HG02588 (cell line): ENCODE data around the gene PCDHGC4.

ENCODE experiments used
- ATAC-seq: cut with Tn5 transposase; IDR thresholded peaks from one replicate; pipeline ENCODE4 v1.9.1; 2021; ENCODE audit warnings: mild to moderate bottlenecking, moderate library complexity; ENCODE audit not compliant: unreplicated experiment

PCDHGC4 gene

DNA sequence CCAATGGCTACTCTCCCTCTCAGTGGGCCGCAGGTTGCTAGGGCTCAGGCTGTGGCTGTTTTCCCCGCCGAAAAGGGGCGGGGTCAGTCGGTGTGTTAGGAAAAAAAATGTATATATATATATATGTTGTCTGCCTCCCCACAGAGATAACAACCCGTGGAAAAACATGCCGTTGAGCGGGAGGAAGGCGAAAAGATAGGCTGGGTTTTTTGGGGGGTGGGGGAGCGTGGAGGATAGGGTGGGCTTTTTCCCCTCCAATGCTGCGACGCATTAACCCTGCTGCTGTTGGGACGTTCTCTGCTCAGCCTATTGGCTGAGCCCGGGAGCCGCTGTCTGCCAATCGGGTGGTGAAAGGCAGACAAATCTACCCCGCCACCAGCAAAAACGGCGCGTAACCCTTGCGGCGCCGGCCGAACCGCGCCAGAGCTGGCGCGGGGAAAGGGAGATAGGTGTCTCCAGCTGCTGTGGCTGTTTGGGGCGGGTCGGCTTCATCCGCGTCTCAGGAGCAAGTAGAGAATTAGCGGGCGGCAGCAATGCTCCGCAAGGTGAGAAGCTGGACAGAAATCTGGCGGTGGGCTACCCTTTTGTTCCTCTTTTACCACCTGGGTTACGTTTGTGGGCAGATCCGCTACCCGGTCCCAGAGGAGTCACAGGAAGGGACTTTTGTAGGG is at the start of gene PCDHGC4:
Gene PCDHGC4 (plus strand): TSS at position 390 of the 671 bp plus-strand sequence. CDS start 144 bp downstream, at position 534.
- ATAC-seq = no peak

GRCh38 chr5:141437221-141437620 is 47.6 kb upstream of the PCDHGC4 start:
- ATAC-seq = no peak

DNA sequence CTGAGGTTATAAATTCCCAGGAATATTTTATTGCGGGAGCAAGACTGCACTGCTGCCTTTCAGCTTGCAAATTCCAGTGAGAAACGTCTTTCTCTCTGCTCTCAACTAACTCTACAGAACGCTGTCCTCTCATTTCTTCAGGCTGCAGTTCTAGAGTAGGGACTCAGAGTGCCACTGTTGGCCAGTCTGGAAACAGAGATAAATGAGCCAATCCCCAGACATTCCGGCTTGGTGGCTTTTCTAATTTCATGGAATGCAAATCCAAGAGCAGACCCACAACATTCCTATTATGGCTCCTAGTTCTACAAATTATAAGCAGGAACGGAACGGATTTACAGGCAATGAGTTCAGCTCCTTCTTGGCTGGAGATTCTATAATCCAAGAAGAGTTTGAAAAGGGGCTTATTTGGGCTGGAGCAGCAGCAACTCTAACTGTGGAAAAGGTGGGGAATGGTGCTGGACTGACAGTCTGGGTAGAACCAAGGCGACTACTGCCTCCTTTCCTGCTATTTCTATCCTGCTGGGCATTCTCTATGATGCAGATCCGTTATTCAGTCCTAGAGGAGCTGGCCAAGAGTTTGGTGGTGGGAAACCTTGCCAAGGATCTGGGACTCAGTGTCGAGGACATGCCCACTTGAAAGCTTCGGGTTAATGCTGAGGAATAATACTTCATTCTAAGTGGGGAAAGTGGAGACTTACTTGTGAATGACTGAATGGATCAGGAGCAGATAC is 45.3 kb upstream of the PCDHGC4 start:
- ATAC-seq = no peak

DNA sequence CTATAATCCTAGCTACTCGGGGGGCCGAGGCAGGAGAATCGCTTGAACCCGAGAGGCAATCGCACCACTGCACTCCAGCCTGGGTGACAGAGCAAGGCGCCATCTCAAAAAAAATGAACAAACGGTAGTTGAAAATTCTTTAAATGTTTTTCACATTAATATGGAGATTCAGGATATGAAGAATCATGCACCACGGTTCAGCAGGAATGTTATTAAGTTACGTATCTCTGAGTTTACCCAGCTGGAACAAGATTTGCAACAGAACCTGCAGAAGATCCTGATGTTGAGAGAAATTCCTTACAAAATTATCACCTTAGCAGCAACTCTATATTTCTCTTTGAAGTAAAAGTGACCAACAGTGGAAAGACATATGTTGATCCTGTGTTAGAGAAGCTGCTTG is 44.5 kb upstream of the PCDHGC4 start:
- ATAC-seq = no peak

- ATAC-seq = no peak
Measured at GRCh38 chr5:141441571-141442170, 43.2 kb upstream of the PCDHGC4 start.

- no peak for ATAC-seq
Measured at GRCh38 chr5:141465351-141465750, 19.5 kb upstream of the PCDHGC4 start.

DNA sequence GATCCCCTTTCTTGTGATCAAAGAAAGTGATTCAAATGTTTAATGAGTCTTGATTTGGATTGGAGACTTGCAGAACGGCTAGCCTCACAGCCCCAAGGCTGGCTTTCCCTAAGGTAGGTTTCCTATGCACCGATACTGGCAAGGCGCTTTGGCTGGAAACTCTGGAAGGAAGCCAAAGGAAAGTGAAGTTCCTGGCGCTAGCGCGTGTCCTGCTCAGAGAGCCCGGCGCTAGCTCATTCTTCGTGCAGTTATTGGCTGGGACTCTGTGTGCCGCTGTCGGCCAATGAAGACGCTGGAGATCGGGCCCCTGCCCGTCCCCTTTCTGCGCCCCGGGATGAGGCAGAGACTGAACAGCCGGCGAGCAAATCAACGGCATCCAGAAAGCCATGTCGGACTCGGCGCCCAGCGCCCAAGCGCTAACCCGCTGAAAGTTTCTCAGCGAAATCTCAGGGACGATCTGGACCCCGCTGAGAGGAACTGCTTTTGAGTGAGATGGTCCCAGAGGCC is 9.2 kb upstream of the PCDHGC4 start, which contains the start of gene PCDHGC3:
Gene PCDHGC3 (plus strand): TSS at position 342 of the 507 bp plus-strand sequence. CDS start 151 bp downstream, at position 493.
- peak; percentile 99 for ATAC-seq

DNA sequence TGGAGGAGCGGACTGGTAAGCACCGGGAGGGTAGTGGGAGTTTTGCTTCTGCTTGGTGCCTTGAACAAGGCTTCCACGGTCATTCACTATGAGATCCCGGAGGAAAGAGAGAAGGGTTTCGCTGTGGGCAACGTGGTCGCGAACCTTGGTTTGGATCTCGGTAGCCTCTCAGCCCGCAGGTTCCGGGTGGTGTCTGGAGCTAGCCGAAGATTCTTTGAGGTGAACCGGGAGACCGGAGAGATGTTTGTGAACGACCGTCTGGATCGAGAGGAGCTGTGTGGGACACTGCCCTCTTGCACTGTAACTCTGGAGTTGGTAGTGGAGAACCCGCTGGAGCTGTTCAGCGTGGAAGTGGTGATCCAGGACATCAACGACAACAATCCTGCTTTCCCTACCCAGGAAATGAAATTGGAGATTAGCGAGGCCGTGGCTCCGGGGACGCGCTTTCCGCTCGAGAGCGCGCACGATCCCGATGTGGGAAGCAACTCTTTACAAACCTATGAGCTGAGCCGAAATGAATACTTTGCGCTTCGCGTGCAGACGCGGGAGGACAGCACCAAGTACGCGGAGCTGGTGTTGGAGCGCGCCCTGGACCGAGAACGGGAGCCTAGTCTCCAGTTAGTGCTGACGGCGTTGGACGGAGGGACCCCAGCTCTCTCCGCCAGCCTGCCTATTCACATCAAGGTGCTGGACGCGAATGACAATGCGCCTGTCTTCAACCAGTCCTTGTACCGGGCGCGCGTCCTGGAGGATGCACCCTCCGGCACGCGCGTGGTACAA is 8.5 kb upstream of the PCDHGC4 start:
- peak; percentile 23 for ATAC-seq

GRCh38 chr5:141477044-141477575 is 7.7 kb upstream of the PCDHGC4 start:
- ATAC-seq = no peak

- ATAC-seq = no peak
Measured at GRCh38 chr5:141477815-141478214, 7.0 kb upstream of the PCDHGC4 start.

DNA sequence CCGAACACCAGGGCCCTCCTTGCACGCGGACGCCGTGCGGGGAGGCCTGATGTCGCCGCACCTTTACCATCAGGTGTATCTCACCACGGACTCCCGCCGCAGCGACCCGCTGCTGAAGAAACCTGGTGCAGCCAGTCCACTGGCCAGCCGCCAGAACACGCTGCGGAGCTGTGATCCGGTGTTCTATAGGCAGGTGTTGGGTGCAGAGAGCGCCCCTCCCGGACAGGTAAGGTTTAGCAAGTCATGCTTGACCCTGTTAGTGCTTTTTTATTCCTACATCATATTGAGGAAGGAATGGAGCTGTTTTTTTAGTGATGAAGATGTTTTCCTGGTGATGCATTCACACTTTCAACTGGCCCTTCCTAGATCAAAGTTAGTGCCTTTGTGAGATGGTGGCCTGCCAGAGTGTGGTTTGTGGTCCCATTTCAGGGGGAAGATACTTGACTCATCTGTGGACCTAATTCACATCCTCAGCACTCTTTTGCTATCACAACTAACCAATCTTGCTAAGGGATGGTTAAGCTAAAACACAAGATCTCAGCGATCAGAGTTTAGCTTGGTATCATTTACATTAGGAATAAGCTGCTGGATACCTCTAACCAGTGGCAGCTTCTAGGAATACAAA is 6.4 kb upstream of the PCDHGC4 start:
- ATAC-seq = no peak

DNA sequence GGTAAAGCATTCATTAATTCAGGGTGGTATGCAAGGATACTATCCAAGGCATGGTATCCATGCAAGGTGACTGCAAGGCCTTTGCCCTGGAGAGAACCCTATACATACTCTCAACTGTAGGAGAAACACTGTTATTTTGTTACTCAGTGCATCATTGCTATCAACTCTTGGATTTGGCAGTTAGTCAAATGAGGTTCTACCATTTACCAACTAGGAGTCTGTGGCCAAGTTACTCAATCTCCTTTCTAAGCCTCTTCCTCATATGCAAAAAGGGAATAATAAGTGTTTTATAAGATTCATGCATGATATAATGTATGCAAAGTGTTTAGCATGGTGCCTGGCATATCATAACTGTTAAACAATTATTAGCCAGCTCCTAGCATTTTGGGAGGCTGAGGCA is 5.1 kb upstream of the PCDHGC4 start:
- ATAC-seq = no peak

DNA sequence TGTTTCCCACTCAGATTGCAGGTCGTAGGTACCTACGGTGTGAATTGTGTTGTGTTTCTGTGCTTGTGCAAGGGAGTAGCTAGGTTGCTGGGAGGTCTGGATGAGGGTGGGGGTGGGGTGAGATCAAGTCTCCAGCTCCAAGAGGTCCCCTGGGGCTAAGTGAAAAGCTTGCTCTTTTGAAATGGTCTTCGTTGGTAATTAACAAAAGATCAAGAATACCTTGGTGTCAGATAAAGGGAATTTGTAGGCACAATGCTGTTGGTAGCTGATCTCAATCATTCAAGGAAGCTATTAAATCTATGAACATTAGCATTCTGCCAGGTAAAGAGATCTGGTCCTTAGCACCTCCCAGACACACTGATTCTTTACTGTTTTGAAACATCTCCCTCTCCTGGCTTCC is 928 bp upstream of the PCDHGC4 start:
- no peak for ATAC-seq

GRCh38 chr5:141484310-141484640 is 555 bp upstream of the PCDHGC4 start:
- ATAC-seq = no peak

- ATAC-seq = no peak
Measured at GRCh38 chr5:141485321-141486055, 658 bp downstream of the PCDHGC4 start.

GRCh38 chr5:141486091-141486490 is 1.3 kb downstream of the PCDHGC4 start:
- no peak for ATAC-seq

GRCh38 chr5:141487131-141487530 is 2.3 kb downstream of the PCDHGC4 start:
- ATAC-seq = no peak

DNA sequence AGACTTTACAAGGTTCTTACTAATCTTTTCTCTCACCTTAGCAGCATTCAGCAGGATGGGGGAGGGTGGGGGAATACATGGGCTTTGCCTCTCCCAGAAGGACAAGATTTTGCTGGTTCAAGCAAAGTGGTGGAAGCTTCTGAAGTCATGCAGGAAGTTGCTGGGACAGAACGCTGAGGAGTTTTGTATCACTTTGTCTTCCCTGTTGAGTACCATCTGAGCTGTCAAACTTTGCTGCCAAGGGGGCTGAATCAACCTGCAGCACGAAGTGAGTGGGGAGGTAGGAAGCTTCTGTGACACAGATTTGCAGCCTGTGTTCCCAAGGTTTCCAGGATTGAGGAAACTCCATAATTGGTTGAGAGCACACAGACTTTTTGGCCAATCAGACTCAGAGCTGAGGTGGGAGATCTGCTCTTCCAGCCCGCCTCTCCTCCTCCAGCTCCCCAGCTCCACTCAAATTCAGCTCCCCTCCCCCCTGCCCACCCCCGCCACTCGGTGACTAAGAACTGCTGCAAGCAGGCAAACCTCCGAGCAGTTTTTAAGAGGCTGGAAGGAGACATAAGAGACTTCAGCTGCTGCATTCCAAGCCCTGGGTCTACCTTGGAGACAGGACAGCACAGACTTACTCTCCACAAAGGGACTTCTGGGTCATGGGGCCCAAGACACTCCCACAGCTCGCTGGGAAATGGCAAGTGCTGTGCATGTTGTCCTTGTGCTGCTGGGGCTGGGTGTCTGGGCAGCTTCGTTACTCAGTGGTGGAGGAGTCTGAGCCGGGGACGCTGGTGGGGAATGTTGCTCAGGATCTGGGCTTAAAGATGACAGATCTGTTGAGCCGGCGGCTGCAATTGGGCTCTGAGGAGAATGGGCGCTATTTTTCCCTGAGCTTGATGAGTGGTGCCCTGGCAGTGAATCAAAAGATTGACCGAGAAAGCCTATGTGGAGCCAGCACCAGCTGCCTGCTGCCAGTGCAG is 4.0 kb downstream of the PCDHGC4 start, which contains the start of gene PCDHGC5:
Gene PCDHGC5 (plus strand): TSS at position 491 of the 971 bp plus-strand sequence. CDS start 160 bp downstream, at position 651.
- ATAC-seq = no peak
